ENCODE data around the gene MEF2B.
"Not testable (repeated sequence)": the region's sequence is repeated elsewhere in the genome, so short reads cannot be mapped to it uniquely, and the experiment has no call there.

The MEF2B gene

GRCh38 chr19:19146865-19147264, 23.2 kb downstream of the MEF2B start:
- Histone ChIP-seq H3K9me3 (ENCODE audit: control insufficient read depth, low read length) (no peaks in the 10 kb centered on the region), H3K36me3 (ENCODE audit: control insufficient read depth, insufficient read depth, low read length) (no peaks in the 10 kb centered on the region), H3K9ac (ENCODE audit: low read length) (no peak overlapping the region), H3K4me3 (ENCODE audit: low read length) (no peak overlapping the region), H3K4me1 (ENCODE audit: control insufficient read depth, insufficient read depth, low read length) (peaks cover 5% of the 10 kb centered on the region), H3K27me3 (ENCODE audit: control insufficient read depth, insufficient read depth, low read length) (no peaks in the 10 kb centered on the region)

- H3K4me3 ChIP-seq (ENCODE audit: low read length) = no peak overlapping the region
These were observed 24.1 kb downstream of the MEF2B start for GRCh38 chr19:19145684-19146608.

GRCh38 chr19:19145281-19145680, 24.8 kb downstream of the MEF2B start:
- Histone ChIP-seq H3K9ac (ENCODE audit: low read length) (no peak overlapping the region), H3K9me3 (ENCODE audit: control insufficient read depth, low read length) (no peaks in the 10 kb centered on the region), H3K36me3 (ENCODE audit: control insufficient read depth, insufficient read depth, low read length) (no peaks in the 10 kb centered on the region), H3K4me1 (ENCODE audit: control insufficient read depth, insufficient read depth, low read length) (peaks cover 5% of the 10 kb centered on the region), H3K4me3 (ENCODE audit: low read length) (no peak overlapping the region), H3K27me3 (ENCODE audit: control insufficient read depth, insufficient read depth, low read length) (no peaks in the 10 kb centered on the region)

More at GRCh38 chr19:19145684-19146608, 24.1 kb downstream of the MEF2B start:
- no peak overlapping the region for H3K9ac ChIP-seq (ENCODE audit: low read length)
- peaks cover 5% of the 10 kb centered on the region for H3K4me1 ChIP-seq (ENCODE audit: control insufficient read depth, insufficient read depth, low read length)
- H3K9me3 ChIP-seq (ENCODE audit: control insufficient read depth, low read length) = no peaks in the 10 kb centered on the region
- no peaks in the 10 kb centered on the region for H3K27me3 ChIP-seq (ENCODE audit: control insufficient read depth, insufficient read depth, low read length)
- no peaks in the 10 kb centered on the region for H3K36me3 ChIP-seq (ENCODE audit: control insufficient read depth, insufficient read depth, low read length)

- H3K4me1 ChIP-seq (ENCODE audit: control insufficient read depth, insufficient read depth, low read length) = peaks cover 13% of the 10 kb centered on the region
- H3K9ac ChIP-seq (ENCODE audit: low read length) = no peak overlapping the region
- H3K36me3 ChIP-seq (ENCODE audit: control insufficient read depth, insufficient read depth, low read length) = no peaks in the 10 kb centered on the region
- H3K4me3 ChIP-seq (ENCODE audit: low read length) = no peak overlapping the region
- no peaks in the 10 kb centered on the region for H3K9me3 ChIP-seq (ENCODE audit: control insufficient read depth, low read length)
- H3K27me3 ChIP-seq (ENCODE audit: control insufficient read depth, insufficient read depth, low read length) = no peaks in the 10 kb centered on the region
These were observed 27.7 kb downstream of the MEF2B start for GRCh38 chr19:19142347-19142746.

GRCh38 chr19:19140476-19140875, 29.6 kb downstream of the MEF2B start:
- peaks cover 12% of the 10 kb centered on the region for H3K4me1 ChIP-seq (ENCODE audit: control insufficient read depth, insufficient read depth, low read length)
- no peak overlapping the region for H3K4me3 ChIP-seq (ENCODE audit: low read length)
- H3K27me3 ChIP-seq (ENCODE audit: control insufficient read depth, insufficient read depth, low read length) = no peaks in the 10 kb centered on the region
- H3K9ac ChIP-seq (ENCODE audit: low read length) = no peak overlapping the region
- H3K9me3 ChIP-seq (ENCODE audit: control insufficient read depth, low read length) = no peaks in the 10 kb centered on the region
- no peaks in the 10 kb centered on the region for H3K36me3 ChIP-seq (ENCODE audit: control insufficient read depth, insufficient read depth, low read length)

GRCh38 chr19:19139876-19140229, 30.2 kb downstream of the MEF2B start:
- H3K9me3 ChIP-seq (ENCODE audit: control insufficient read depth, low read length) = no peaks in the 10 kb centered on the region
- no peaks in the 10 kb centered on the region for H3K36me3 ChIP-seq (ENCODE audit: control insufficient read depth, insufficient read depth, low read length)
- H3K27me3 ChIP-seq (ENCODE audit: control insufficient read depth, insufficient read depth, low read length) = no peaks in the 10 kb centered on the region
- H3K4me3 ChIP-seq (ENCODE audit: low read length) = no peak overlapping the region
- H3K4me1 ChIP-seq (ENCODE audit: control insufficient read depth, insufficient read depth, low read length) = peaks cover 12% of the 10 kb centered on the region
- no peak overlapping the region for H3K9ac ChIP-seq (ENCODE audit: low read length)

GRCh38 chr19:19138109-19138981, 31.7 kb downstream of the MEF2B start, which contains the start of gene TMEM161A:
Gene TMEM161A, minus strand, starts transcription at chr19:19138478. Its CDS starts 50 bp downstream, at chr19:19138428.
- no peaks in the 10 kb centered on the region for H3K9me3 ChIP-seq (ENCODE audit: control insufficient read depth, low read length)
- H3K9ac ChIP-seq (ENCODE audit: low read length) = peak within 1 kb of the TSS; percentile 97
- H3K4me1 ChIP-seq (ENCODE audit: control insufficient read depth, insufficient read depth, low read length) = peaks cover 12% of the 10 kb centered on the region
- H3K4me3 ChIP-seq (ENCODE audit: low read length) = peak within 1 kb of the TSS; percentile 95
- H3K36me3 ChIP-seq (ENCODE audit: control insufficient read depth, insufficient read depth, low read length) = no peaks in the 10 kb centered on the region
- H3K27me3 ChIP-seq (ENCODE audit: control insufficient read depth, insufficient read depth, low read length) = no peaks in the 10 kb centered on the region

- H3K4me1 ChIP-seq (ENCODE audit: control insufficient read depth, insufficient read depth, low read length) = peaks cover 12% of the 10 kb centered on the region
- H3K27me3 ChIP-seq (ENCODE audit: control insufficient read depth, insufficient read depth, low read length) = no peaks in the 10 kb centered on the region
- H3K9ac ChIP-seq (ENCODE audit: low read length) = peak overlapping the region; percentile 97
- H3K9me3 ChIP-seq (ENCODE audit: control insufficient read depth, low read length) = no peaks in the 10 kb centered on the region
- H3K4me3 ChIP-seq (ENCODE audit: low read length) = peak overlapping the region; percentile 95
- H3K36me3 ChIP-seq (ENCODE audit: control insufficient read depth, insufficient read depth, low read length) = no peaks in the 10 kb centered on the region
These were observed 32.4 kb downstream of the MEF2B start for GRCh38 chr19:19137556-19138108.

- H3K4me3 ChIP-seq (ENCODE audit: low read length); H3K36me3 ChIP-seq (ENCODE audit: control insufficient read depth, insufficient read depth, low read length); H3K27me3 ChIP-seq (ENCODE audit: control insufficient read depth, insufficient read depth, low read length); H3K9me3 ChIP-seq (ENCODE audit: control insufficient read depth, low read length); H3K9ac ChIP-seq (ENCODE audit: low read length): not testable (repeated sequence)
- H3K4me1 ChIP-seq (ENCODE audit: control insufficient read depth, insufficient read depth, low read length) = peaks cover 12% of the 10 kb centered on the region
These were observed 34.4 kb downstream of the MEF2B start for GRCh38 chr19:19135713-19136112.

GRCh38 chr19:19134687-19135158, 35.3 kb downstream of the MEF2B start:
- H3K9ac ChIP-seq (ENCODE audit: low read length) = no peak overlapping the region
- H3K4me1 ChIP-seq (ENCODE audit: control insufficient read depth, insufficient read depth, low read length) = peaks cover 12% of the 10 kb centered on the region
- H3K36me3 ChIP-seq (ENCODE audit: control insufficient read depth, insufficient read depth, low read length) = no peaks in the 10 kb centered on the region
- no peaks in the 10 kb centered on the region for H3K27me3 ChIP-seq (ENCODE audit: control insufficient read depth, insufficient read depth, low read length)
- no peak overlapping the region for H3K4me3 ChIP-seq (ENCODE audit: low read length)
- peaks cover 6% of the 10 kb centered on the region for H3K9me3 ChIP-seq (ENCODE audit: control insufficient read depth, low read length)

- H3K27me3 ChIP-seq (ENCODE audit: control insufficient read depth, insufficient read depth, low read length) = no peaks in the 10 kb centered on the region
- no peak overlapping the region for H3K4me3 ChIP-seq (ENCODE audit: low read length)
- H3K4me1 ChIP-seq (ENCODE audit: control insufficient read depth, insufficient read depth, low read length) = peaks cover 12% of the 10 kb centered on the region
- H3K9me3 ChIP-seq (ENCODE audit: control insufficient read depth, low read length) = peaks cover 6% of the 10 kb centered on the region
- H3K36me3 ChIP-seq (ENCODE audit: control insufficient read depth, insufficient read depth, low read length) = no peaks in the 10 kb centered on the region
- H3K9ac ChIP-seq (ENCODE audit: low read length) = no peak overlapping the region
These were observed 36.1 kb downstream of the MEF2B start for GRCh38 chr19:19133985-19134384.
